ENCODE data around the gene DCTN5.
"Not testable (repeated sequence)": the region's sequence is repeated elsewhere in the genome, so short reads cannot be mapped to it uniquely, and the experiment has no call there.

Gene DCTN5

DNA sequence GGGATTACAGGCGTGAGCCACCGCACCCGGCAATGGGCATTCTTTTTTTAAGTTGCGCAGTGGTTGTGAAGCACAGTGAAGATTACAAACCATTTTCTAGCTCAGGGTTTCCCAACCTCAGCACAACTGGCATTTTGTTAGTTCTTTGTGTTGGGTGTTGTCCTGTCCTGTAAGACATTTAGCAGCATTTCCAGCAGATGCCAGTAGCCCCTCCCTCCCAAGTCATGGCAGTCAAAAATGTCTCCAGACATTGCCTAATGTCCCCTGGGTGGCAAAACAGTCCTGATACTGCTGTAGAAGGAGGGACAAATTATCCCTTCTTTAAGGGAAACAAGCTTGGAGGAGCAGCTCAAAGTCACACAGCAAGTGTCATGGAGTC, 53.0 kb downstream of the DCTN5 start:
- DNase-seq (ENCODE audit: low read depth in 2 of 2): no peak

DNA sequence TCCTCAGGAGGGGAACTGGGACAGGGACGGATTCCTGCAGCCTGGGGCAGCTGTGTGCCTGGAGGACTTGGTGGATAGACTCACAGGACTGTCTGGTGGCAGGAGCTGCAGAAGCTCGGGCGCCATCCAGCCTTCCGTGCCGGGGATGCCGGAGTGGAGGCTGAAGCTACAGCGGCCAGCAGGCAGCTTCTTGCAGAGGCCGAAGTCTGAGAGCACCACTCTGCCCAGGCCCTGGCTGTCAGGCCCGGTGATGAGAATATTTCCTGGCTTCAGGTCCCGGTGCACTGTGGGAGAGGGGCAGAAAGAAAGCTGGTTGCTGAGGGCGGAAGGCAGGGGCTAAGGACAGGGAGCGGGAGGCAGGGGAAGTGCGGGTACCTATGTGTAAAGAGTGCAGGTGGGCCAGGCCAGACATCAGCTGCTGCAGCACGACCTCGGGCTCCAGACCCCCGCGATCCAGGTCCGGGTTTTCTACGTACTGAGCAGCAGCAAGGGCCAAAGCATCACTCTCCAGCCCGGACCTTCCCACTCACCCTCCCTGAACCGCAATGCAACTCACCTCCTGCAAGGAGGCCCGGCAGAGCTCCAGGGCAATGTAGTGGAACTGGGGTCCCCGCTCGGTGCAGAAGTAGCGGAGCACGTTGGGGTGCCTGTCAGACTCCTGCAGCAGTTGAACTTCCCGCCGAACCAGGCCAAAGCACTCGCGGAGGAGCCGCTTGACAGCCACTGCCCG, 53.5 kb downstream of the DCTN5 start:
- no peak for DNase-seq (ENCODE audit: low read depth in 2 of 2)

DNA sequence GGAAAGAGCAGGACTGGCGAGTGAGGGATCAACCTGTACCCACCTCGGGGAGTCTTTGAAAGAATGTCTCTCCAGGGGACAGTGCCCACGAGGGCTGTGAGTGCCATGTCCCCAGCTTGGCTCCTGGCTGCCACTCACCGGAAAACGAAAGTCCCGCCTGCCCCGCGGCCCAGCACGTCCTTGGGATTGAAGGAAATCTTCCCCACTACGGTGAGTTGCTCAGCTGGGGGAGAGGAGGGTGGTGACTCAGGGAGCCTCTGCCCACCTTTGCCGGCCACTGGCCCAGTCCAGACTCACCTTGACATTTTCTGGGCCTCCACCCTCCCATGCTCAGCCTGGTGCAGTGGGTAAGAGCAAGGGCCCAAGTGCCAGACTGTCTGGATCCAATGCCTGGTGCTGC, 54.5 kb downstream of the DCTN5 start:
- no peak for DNase-seq (ENCODE audit: low read depth in 2 of 2)

DNA sequence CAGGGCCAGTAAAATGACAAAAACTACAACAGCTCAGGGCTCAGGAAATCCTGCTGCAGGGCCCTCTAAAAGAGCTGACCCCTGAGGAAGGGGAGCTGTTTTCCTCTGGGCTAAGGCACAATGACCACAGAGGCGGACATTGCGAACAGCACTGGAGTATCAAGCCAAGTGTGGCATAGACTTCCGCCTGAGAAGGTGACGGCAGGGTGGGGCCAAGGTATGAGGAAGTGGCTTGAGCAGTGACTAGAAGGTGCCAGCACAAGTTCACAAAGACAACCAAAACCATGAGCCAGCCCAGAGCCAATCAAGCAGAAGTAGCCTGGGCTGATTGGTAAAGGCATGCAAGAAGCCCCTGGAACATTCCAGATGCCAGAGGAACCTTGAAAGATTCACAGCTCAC, 57.8 kb downstream of the DCTN5 start:
- no peak for DNase-seq (ENCODE audit: low read depth in 2 of 2)

DNA sequence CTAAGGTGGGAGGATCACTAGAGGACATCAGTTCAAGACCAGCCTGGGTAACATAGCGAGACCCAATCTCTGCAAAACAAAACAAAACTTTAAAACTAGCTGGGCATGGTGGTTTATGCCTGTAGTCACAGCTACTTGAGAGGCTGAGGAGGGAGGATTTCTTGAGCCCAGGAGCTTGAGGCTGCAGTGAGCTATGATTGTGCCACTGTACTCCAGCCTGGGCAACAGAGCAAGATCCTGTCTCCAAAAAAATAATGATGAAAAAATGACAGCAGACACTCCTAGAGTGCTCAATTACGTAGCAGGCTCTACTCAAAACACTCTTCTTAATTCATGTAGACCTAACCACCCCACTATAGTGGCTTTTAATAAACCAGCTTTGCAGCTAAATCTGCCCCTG, 58.8 kb downstream of the DCTN5 start:
- DNase-seq (ENCODE audit: low read depth in 2 of 2): no peak

DNA sequence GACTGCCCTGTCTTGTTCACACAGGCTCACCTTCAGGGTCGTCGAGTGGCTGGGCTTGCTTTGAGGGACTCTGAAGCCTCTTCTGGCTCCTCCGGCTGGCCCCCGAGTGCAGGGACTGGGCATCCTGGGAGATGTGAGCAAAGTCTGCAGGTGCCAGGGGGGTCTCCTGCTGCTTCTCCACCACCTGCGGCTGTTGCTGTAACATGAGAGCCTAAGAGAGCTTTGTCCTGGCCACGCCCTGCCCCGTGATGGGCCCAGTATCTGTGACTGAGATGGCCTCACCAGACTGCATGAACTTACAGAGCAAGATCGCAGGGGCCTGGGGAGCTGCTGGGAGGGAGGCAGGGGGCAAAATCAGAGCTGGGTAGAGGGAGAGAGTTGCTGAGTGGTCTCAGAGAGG, 59.2 kb downstream of the DCTN5 start:
- DNase-seq (ENCODE audit: low read depth in 2 of 2): no peak

DNA sequence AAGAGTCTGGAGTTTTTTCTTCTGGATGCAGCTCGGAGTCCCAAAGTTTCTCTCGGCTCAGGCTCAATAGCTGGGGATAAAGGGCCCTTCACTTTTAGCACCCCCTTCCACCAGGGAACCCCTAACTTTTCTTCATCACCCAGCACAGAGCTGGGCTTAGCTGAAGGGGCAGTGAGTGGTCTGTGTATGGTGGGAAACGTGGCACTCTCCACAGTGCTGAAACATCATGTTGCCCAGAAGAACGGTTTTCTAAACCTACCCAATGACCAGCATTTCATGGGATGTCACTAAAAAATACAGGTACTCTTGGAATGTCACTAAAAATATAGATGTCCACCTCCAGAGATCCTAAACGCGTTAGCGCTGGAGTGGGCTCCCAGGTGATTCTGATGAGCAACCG, 59.8 kb downstream of the DCTN5 start:
- DNase-seq (ENCODE audit: low read depth in 2 of 2): no peak

DNA sequence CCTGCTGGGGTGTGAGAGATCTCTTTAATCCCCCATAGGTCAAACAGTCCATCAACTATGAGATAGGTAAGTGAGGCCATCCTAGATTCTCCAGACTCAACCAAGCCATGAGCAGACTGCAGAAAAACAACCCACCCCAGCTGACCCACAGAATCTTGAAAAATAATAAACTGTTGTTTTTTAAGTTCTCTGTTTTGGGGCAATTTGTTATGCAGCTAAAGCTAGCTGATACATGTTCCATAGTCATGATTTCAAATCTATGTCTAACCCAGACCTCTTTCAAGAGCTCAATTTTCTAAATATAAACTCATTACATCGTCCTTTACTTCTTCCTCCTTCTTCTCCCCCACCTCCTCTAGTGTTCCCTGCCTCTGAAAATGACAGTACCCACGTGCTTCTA, 61.7 kb downstream of the DCTN5 start:
- no peak for DNase-seq (ENCODE audit: low read depth in 2 of 2)

DNA sequence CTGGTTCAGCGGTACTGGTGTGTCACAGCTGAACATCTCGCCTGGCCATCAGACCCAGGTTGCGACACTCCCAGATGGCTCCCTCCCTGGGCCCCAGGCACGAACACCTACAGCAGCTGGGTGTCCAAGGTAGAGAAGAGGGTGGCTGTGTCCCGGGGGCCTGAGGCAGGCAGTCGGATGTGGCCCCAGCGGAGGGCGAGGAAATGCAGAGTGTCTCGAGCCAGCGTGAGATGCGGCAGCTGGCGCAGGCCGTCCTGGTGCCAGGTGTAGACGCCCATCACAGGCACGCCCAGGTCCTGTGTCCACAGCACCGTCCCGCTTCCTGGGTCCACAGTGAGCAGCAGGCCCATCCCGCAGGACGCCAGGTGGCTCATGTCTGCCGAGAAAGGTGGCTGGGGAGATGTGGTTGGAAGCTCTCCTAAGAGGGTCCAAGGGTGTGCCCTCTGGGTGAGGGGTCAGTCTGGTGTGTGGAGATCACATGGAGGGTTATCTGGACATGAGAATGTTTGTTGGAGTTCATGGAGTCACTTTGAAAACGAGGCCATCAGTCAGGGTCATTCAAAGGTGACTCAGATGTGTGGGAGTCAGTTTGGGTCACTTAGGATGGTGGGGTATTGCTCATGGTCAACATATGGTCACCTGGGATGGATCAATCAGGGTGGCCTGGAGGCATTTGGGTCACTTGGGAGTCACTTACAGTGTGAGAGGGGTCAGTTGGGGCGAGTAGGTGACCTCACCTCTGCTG, 63.7 kb downstream of the DCTN5 start:
- no peak for DNase-seq (ENCODE audit: low read depth in 2 of 2)

DNA sequence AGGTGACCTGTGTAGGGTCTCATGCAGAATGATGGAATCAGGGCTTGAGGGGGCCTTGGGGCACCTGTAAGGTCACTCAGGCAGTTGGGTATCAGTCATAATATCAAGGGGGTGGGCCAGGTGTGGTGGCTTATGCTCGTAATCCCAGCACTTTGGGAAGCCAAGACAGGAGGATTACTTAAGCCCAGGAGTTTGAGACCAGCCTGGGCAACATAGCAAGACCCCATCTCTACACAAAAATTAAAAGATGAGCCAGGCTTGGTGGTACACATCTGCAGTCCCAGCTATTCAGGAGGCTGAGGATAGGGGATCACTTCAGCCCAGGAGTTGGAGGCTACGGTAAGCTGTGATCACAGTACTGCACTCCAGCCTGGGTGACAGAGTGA, 64.2 kb downstream of the DCTN5 start:
- no peak for DNase-seq (ENCODE audit: low read depth in 2 of 2)

DNA sequence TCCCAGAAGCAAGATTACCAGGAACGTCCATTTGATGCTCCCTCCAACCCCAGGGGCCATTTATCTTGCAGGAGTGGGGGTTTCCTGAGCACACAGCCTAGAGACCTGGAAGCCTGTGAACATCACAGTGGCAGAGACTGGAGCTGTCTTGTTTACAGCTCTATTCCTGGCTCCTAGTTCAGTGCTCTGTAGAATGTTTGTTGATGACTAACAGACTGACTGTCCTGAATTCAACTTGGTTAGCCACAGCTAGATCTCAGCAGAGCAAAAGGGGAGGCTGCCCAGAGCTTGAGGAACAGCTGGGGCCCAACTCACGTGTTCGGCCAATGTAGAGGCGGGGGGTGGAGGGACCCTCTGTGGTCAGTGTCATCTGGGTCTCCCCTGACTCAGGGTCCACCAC, 65.2 kb downstream of the DCTN5 start:
- no peak for DNase-seq (ENCODE audit: low read depth in 2 of 2)

DNA sequence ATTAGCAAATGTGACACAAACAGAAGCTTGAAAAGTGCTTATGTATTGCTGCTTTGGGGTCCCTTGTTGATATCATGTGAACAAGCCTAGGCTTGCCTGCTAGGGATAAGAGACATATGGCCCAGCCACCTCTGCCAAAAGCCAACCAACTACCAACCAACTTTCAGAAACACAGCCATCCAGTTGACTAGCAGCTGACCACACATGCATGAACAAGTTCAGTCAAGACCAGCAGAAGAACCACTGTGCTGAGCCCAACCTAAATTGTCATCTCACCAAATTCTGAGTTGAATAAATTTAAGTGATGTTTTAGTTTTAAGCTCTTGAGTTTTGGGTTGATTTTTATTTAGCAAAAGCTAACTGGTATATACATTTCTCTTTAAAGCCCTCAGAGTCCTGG, 68.3 kb downstream of the DCTN5 start:
- DNase-seq (ENCODE audit: low read depth in 2 of 2): no peak

DNA sequence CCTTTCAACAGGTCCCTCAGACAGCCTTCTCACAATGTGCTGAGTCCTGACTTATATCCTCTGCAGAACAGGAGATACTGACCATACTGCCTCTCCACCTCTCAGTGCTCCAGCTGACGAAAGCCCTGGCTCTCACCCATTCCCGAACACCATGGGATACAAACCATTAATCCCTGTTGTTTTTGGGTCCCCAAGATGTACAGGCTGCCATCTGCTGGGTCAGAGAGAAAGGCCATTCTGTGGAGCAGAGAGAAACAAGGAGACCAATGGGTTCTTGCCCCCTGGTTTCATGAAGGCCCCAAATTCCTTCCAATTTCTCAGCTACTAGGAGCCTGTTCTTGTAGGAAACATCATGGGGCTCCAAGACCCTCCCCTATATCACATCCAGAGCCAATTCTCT, 68.7 kb downstream of the DCTN5 start:
- DNase-seq (ENCODE audit: low read depth in 2 of 2): no peak

DNA sequence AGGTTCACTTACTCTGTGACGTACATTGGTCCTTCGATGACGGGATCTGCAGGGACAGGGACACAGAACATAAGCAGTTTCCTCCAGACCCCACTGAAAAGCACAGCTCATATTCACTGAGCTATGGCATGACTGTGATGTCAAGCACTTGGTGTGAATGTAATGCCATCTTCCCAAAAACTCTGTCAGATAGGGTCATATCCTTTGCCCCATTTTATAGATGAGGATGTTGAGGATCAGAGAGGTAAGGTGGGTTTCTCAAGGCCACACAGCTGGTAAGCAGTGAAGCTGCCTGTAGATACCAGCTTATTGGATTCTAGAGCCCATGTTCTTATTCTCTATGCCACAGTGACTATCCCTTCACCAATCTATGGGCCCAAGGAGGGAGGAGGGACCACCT, 69.2 kb downstream of the DCTN5 start:
- no peak for DNase-seq (ENCODE audit: low read depth in 2 of 2)

DNA sequence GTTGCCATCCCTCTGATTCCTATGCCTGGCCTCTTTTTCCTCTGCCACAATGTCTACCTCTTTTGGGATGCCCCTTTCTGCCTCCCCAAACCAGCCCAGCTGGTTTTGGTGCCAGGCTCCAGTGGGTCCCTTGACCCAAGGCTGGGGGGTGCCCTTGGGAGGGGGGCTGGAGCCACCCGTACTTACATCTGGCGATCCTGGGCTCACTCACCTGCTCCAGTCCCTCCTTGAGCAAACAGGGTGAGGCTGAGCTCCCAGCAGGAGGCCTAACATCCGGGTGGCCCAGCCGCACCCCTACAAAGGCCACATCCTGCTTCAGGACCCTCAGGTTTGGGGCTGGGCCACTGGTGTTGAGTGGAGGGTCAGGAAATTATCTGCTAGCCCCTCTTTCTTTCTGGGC, 70.5 kb downstream of the DCTN5 start:
- no peak for DNase-seq (ENCODE audit: low read depth in 2 of 2)

DNA sequence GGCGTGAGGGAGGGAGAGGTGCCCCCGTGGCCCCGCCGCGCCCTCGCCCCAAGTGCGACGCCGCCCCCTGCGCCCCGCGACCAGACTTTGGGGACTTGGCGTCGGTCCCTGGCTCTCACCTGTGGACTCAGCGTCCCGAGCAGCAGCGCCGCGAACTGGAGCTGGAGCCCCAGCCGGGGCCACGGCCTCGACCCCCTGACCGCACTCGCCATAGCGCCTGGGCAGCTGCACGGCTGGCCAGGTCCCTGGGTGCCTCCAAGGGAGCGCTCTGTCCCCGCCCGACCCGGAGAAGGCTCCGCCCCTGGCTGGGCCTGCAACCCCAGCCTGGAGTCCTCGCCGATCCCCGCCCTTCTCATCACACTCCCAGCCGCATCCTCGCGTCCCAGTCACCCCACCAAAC, 71.7 kb downstream of the DCTN5 start, which contains the start of gene ERN2:
Gene ERN2 (minus strand): TSS at position 247 of the 400 bp plus-strand sequence. CDS start 35 bp downstream, at position 212.
- DNase-seq (ENCODE audit: low read depth in 2 of 2): no peak

DNA sequence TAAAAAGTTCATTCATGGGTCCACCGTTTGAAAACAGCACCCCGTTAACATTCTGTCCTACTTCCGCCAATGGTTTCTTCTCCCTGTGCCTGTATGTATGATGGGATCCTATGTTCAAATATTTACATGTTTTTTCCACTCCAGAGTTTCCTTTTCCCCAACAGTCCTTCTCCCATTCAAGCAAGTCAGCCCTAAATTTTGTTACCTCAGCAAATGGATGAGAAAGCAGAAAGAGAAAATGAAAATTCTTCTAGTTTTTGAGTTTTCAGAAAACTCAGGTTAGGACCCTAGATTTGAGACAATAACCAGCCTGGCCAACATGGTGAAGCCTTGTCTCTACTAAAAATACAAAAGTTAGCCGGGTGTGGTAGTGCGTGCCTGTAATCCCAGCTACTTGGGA, 75.2 kb downstream of the DCTN5 start:
- no peak for DNase-seq (ENCODE audit: low read depth in 2 of 2)

DNA sequence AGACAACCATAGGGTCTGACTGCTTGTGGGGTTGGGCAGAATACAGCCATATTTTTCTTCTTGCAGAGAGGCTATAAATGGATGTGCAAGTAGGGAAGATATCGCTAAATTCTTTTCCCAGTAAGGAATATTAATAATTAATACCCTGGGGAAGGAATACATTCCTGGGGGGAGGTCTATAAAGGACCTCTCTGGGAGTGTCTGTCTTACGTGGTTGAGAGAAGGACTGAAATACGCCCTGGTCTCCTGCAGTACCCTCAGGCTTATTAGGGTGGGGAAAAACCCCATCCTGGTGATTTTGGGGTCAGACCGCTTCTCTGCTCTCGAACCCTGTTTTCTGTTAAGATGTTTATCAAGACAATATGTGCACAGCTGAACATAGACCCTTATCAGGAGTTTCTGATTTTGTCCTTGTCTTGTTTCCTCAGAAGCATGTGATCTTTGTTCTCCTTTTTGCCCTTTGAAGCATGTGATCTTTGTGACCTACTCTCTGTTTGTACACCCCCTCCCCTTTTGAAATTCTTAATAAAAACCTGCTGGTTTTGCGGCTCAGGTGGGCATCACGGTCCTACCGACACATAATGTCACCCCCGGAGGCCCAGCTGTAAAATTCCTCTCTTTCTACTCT, 81.5 kb downstream of the DCTN5 start:
- DNase-seq (ENCODE audit: low read depth in 2 of 2): not testable (repeated sequence)

DNA sequence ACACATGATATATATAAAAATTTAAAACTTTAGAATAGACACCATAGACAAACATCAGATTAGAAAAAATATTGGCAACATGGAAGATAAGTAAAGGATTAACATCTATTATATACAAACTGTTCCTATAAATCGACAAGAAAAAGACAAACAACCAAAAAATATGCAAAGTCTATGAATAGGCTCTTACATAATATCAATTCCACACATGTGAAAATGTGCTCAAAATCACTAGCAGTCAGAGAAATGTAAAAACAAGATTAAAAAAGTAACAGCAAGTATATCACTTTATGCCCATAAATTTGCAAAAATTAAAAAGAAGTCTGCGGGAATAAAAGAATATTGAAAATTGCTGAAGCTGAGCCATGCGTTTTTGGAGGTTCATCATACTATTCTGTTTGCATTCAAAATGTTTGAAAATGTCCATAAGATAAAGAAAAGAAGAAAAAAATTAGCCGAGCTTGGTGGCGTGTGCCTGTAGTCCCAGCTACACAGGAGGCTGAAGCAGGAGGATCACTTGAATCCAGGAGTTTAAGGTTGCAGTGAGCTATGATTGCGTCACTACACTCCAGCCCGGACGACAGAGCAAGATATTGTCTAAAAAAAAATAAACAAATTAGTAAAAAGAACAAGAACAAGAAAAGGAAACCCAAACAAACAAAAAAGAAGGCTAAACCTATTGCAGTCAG, 83.0 kb downstream of the DCTN5 start:
- DNase-seq (ENCODE audit: low read depth in 2 of 2): no peak

DNA sequence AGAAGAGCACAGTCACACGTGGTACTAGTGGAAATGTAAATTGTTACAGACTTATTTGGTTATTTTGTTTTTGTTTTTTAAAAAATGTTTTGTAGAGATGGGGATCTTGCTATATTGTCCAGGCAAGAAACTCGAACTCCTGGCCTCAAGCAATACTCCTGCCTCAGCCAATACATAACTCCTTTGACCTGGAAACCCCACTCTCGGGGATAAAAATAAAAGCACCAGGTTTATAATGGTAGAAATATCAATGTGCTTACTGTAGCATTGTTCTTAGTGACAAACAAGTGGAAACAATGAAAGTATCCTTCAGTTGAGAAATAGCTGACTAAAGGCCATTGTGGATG, 83.5 kb downstream of the DCTN5 start:
- DNase-seq (ENCODE audit: low read depth in 2 of 2): no peak

DNA sequence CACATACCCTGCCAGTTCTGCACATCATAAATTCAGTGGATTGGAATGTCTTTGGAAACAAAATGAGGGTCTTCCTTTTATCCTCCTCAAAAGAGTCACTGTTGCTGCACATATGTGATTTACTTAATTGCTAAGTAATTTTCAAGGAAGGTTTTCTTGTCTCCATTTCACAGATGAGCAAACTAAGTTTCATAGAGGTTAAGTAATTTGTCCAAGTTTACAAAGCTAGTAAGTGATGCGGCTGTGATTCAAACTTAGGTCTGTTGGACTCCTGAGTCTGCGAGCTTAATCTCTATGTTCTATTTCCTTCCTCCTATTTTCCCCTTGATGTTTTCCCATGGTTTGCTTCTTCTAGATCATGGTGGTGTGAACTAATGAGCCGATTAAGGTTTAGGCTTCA, 85.4 kb downstream of the DCTN5 start:
- DNase-seq (ENCODE audit: low read depth in 2 of 2): no peak

Data from stimulated activated CD4-positive, alpha-beta T cell treated with anti-CD3 and anti-CD28 coated beads, Interleukin-12 subunit alpha, Interleukin-12 subunit beta, amount 100 ng/mL, for 24 hours (primary cell).